Adrenal gland (tissue), 12 donors: ENCODE data around the gene RPTOR. TPM values are rescaled to one million over a fixed set of nuclear protein-coding genes. Genes with fewer than 3 reads are reported as not detected.

Source experiments
- DNase-seq, 7 donors: peaks; one replicate each; pipeline ENCODE4 v3.0.0-alpha.2; 2019 to 2020
- H3K27ac ChIP-seq, 5 donors: fragments of 200-600 bp; sonication (generic) in 4 of 5; 1 replicate in 3 of 5; 2 replicates in 2 of 5; pipeline versions ENCODE4 v1.5.1 to v1.8.0; 2016 to 2020; ENCODE audit warnings: mild to moderate bottlenecking in 1 of 5
- H3K27me3 ChIP-seq: fragments of 200-600 bp; 2 replicates; pipeline ENCODE4 v1.8.0; 2021
- H3K36me3 ChIP-seq, 2 donors: fragments of 200-600 bp; replicated peaks in 1 of 2; 1 replicate in 1 of 2; 2 replicates in 1 of 2; pipeline versions ENCODE4 v1.5.1 to v1.8.0; 2018 to 2022
- H3K4me1 ChIP-seq, 2 donors: fragments of 200-600 bp; replicated peaks in 1 of 2; 1 replicate in 1 of 2; 2 replicates in 1 of 2; pipeline versions ENCODE4 v1.5.1 to v1.8.0; 2018 to 2021
- H3K4me3 ChIP-seq, 4 donors: fragments of 200-600 bp; sonication (generic) in 3 of 4; one replicate each; pipeline ENCODE4 v1.5.1; 2016 to 2018
- H3K9me3 ChIP-seq, 3 donors: fragments of 200-600 bp; sonication (generic) in 1 of 3; replicated peaks in 1 of 3; 1 replicate in 2 of 3; 2 replicates in 1 of 3; pipeline versions ENCODE4 v1.5.1 to v1.8.0; 2016 to 2021
- CTCF ChIP-seq, 6 experiments: fragments of 450-650 bp in 4 of 6; fragments of 200-600 bp in 2 of 6; sonication (generic) in 1 of 6; IDR thresholded peaks; 1 replicate in 5 of 6; 2 replicates in 1 of 6; pipeline versions ENCODE4 v1.5.1 to v1.8.0; 2016 to 2021; ENCODE audit warnings: antibody characterized with exemption in 6 of 6, mild to moderate bottlenecking in 2 of 6, moderate library complexity in 1 of 6
- POLR2A ChIP-seq, 2 donors: fragments of 450-650 bp; IDR thresholded peaks; one replicate each; pipeline ENCODE4 v1.6.1; 2017; ENCODE audit warnings: antibody characterized with exemption in 2 of 2, mild to moderate bottlenecking in 2 of 2, moderate library complexity in 1 of 2
- WGBS, 4 donors: extraction: QIAGEN DNeasy Blood & Tissue Kit in 2 of 4; methylation state at CpG; one replicate each; pipeline versions ENCODE4 v1.1.5 to v1.1.7; 2013 to 2017; 5-methylcytosine and 5-hydroxymethylcytosine counted together
- intact Hi-C, 2 donors: fragments of 100-400 bp; cut with DNase I; formaldehyde crosslinking; loops; one replicate each; pipeline versions ENCODE4 v1.14.1 to v1.15.0; 2022 to 2023
- polyA plus RNA-seq, 3 donors: library from polyadenylated mRNA; stranded (reverse); fragments of 200-250 nt in 2 of 3; fragments of 350-450 nt in 1 of 3; fragmentation: Illumina TruSeq in 1 of 3; extraction: RNeasy Lipid Tissue Mini Kit (QIAGEN cat#74804) in 1 of 3; gene quantifications; one replicate each; pipeline ENCODE4 v1.2.3, GENCODE V29; 2013 to 2014
- total RNA-seq, 9 donors: library from RNA; depleted of rRNA in 4 of 9; stranded (reverse); fragments of >200 nt in 4 of 9; fragments of 120-200 nt in 1 of 9; fragmentation: NEBNext Ultra II Directional in 1 of 9; extraction: Animal tissue kit (Norgen Biotek cat#: 25700) in 1 of 9; gene quantifications; one replicate each; pipeline versions ENCODE4 v1.1.0 to v1.2.4, GENCODE V29; 2013 to 2023
- donor health status: healthy with polysubstance abuse.
- donor health status: Bipolar disorder and iron deficiency.
- donor health status: DM: yes; HTN: yes; CAD: no.
- donor health status: DM: no; HTN: no; CAD: no.
- donor health status: DM: no; HTN: no; CAD: no.
- donor health status: DM: yes; HTN: yes; CAD: no.

Gene RPTOR
- total and polyA plus RNA-seq, 12 donors, result 9.7 to 53.3 (median 29.7) TPM

DNA sequence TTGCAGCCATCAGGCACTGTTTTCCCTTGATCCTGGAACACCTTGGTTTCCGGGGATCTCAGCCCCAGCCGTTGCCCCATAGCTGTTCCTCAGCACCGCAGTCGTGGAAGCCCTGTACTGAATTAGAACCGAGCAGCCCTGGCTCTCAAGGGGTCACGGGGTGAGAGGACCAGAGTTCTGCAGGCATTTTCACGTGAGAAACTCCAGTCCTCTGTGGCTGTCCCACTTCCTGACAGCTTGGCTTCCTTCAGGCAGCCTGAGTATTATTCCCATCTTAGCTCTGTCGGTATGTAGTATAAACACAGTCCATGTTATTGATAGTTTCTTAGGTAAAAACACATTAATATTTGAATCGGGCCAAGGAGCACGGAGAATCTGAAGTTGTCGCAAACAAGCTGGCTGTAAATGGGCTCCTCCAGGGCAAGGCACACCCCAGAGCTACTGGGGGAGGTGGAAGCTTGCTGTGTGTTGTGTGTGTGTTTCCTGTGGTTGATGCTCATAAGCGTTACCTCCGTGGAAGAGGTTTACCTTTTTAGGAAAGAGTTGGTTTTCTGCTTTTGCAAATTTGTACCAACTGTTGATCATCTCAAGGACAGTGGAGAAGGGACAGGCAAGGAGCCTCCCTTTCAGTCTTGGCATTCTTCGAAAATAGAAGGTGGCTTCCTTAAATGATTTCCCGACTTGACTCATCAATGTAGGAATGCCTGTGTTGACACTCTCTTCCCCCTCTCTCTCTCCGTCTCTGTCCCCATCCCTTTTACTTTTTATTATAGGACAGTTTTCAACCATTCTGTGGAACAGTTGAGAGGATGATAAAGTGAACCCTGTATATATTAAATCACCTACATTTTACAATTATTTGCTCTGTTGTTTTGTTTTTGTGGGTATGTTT lies 238.1 kb downstream of the RPTOR start:
- peak in 2 of 7 donors; percentile 6 to 49 for DNase-seq
- H3K9me3 ChIP-seq, result no peaks in the 10 kb centered on the region
- no peak for TF ChIP-seq POLR2A (IDR thresholded peaks at IDR 0.05)
- no peak for TF ChIP-seq CTCF (IDR thresholded peaks at IDR 0.05)
- H3K36me3 ChIP-seq, result no peaks in the 10 kb centered on the region
- H3K27ac ChIP-seq, result peak overlapping the region in 1 of 5 donors; percentile 29
- peaks cover 0 to 18% of the 10 kb centered on the region in 2 donors for H3K4me1 ChIP-seq
- no peaks in the 10 kb centered on the region for H3K27me3 ChIP-seq
- H3K4me3 ChIP-seq, result no peak overlapping the region
- intact Hi-C loops, result no loop called here
- 55 to 66% (median 60%) methylated on average over 10 to 16 of the region's 16 CpGs for WGBS, 4 donors

GRCh38 chr17:80783486-80783885 lies 238.8 kb downstream of the RPTOR start:
- no peak overlapping the region for H3K4me3 ChIP-seq
- H3K9me3 ChIP-seq, result no peaks in the 10 kb centered on the region
- DNase-seq, result peak in 1 of 7 donors; percentile 41
- WGBS, 4 donors, result 87 to 96% (median 91%) methylated on average over 8 of the region's 8 CpGs
- H3K4me1 ChIP-seq, result peaks cover under 1 to 18% of the 10 kb centered on the region in 2 donors
- TF ChIP-seq POLR2A (IDR thresholded peaks at IDR 0.05), result no peak
- no peak for TF ChIP-seq CTCF (IDR thresholded peaks at IDR 0.05)
- intact Hi-C loops, result no loop called here
- no peak overlapping the region for H3K27ac ChIP-seq
- H3K27me3 ChIP-seq, result no peaks in the 10 kb centered on the region
- no peaks in the 10 kb centered on the region for H3K36me3 ChIP-seq

DNA sequence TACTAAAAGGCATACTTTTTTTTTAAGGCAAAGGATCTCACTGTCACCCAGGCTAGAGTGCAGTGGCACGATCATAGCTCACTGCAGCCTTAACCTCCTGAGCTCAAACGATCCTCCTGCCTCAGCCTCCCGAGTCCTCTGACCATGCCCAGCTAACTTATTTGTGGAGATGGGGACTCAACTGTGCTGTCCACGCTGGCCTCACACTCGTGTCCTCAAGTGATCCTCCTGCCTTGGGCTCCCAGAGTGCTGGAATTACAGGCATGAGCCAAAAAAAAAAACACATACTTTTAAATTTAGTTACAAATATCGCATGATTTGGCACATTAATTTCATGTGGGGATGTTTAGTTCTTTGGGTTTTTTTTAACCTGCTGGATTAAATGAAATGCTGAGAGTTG lies 239.3 kb downstream of the RPTOR start:
- H3K27ac ChIP-seq, result no peak overlapping the region
- peak in 2 of 7 donors; percentile 10 to 48 for DNase-seq
- peaks cover 5 to 21% of the 10 kb centered on the region in 2 donors for H3K4me1 ChIP-seq
- no peaks in the 10 kb centered on the region for H3K27me3 ChIP-seq
- H3K4me3 ChIP-seq, result no peak overlapping the region
- WGBS, 4 donors, result 86 to 95% (median 87%) methylated on average over 6 of the region's 6 CpGs
- H3K9me3 ChIP-seq, result no peaks in the 10 kb centered on the region
- no peaks in the 10 kb centered on the region for H3K36me3 ChIP-seq
- TF ChIP-seq POLR2A (IDR thresholded peaks at IDR 0.05) (no peak), CTCF (IDR thresholded peaks at IDR 0.05) (no peak)
- intact Hi-C loops, result no loop called here

- peaks cover 17 to 33% of the 10 kb centered on the region in 2 donors for H3K4me1 ChIP-seq
- intact Hi-C loops, result no loop called here
- no peaks in the 10 kb centered on the region for H3K27me3 ChIP-seq
- H3K27ac ChIP-seq, result no peak overlapping the region
- no peak for TF ChIP-seq POLR2A (IDR thresholded peaks at IDR 0.05)
- TF ChIP-seq CTCF (IDR thresholded peaks at IDR 0.05), result no peak
- H3K4me3 ChIP-seq, result no peak overlapping the region
- H3K36me3 ChIP-seq, result no peaks in the 10 kb centered on the region
- no peaks in the 10 kb centered on the region for H3K9me3 ChIP-seq
- DNase-seq, result peak in 1 of 7 donors; percentile 49
- WGBS, 4 donors, result 92 to 97% (median 95%) methylated on average over 19 of the region's 19 CpGs
These were observed 241.0 kb downstream of the RPTOR start for GRCh38 chr17:80785477-80786178.
